ENCODE results near the gene CADPS2. TPM values are rescaled to one million over a fixed set of nuclear protein-coding genes. Genes with fewer than 3 reads are reported as not detected.

CADPS2 gene
- total and polyA plus RNA-seq, 2 donors (not counting 1 experiment from before 2014, with no cell fraction given) = 11.5 to 32.2 TPM

GRCh38 chr7:122864838-122865237 lies 21.4 kb downstream of the CADPS2 start:
- TF ChIP-seq CTCF (conservative IDR thresholded peaks at IDR 0.05 in 1 of 2, IDR thresholded peaks at IDR 0.05 in 1 of 2; ENCODE audit: low read depth in 1 of 2, low read length in 2 of 2) = no peak
- no peak for TF ChIP-seq EZH2 (IDR thresholded peaks at IDR 0.05; ENCODE audit: low read length, missing control alignments)
- Histone ChIP-seq H3K27me3 (ENCODE audit: control insufficient read depth, insufficient read depth, low read length) (no peaks in the 10 kb centered on the region), H3K36me3 (ENCODE audit: control insufficient read depth, insufficient read depth, low read length) (no peaks in the 10 kb centered on the region), H3K4me2 (ENCODE audit: extremely low read depth, insufficient read depth, low read length) (no peak overlapping the region), H4K20me1 (ENCODE audit: control insufficient read depth, extremely low read depth, insufficient read depth, low read length) (no peaks in the 10 kb centered on the region), H3K79me2 (ENCODE audit: control insufficient read depth, insufficient read depth, low read length) (no peaks in the 10 kb centered on the region), H3K4me1 (ENCODE audit: control insufficient read depth, extremely low read depth, insufficient read depth, low read length) (no peaks in the 10 kb centered on the region), H3K9me3 (ENCODE audit: control insufficient read depth, insufficient read depth, low read depth, low read length) (no peaks in the 10 kb centered on the region), H3K27ac (ENCODE audit: insufficient read depth, low read length) (no peak overlapping the region), H3K4me3 (replicated peaks in 1 of 4; ENCODE audit: control extremely low read depth in 1 of 4, insufficient read depth in 1 of 4, low read depth in 3 of 4, low read length in 4 of 4) (no peak overlapping the region), H2AFZ (ENCODE audit: low read length) (no peak overlapping the region), H3K9ac (ENCODE audit: insufficient read depth, low read length) (no peak overlapping the region)
- DNase-seq (ENCODE audit: low read depth in 2 of 2) = no peak

- Histone ChIP-seq H3K4me3 (replicated peaks in 1 of 4; ENCODE audit: control extremely low read depth in 1 of 4, insufficient read depth in 1 of 4, low read depth in 3 of 4, low read length in 4 of 4) (no peak overlapping the region), H4K20me1 (ENCODE audit: control insufficient read depth, extremely low read depth, insufficient read depth, low read length) (no peaks in the 10 kb centered on the region), H3K79me2 (ENCODE audit: control insufficient read depth, insufficient read depth, low read length) (no peaks in the 10 kb centered on the region), H3K9ac (ENCODE audit: insufficient read depth, low read length) (no peak overlapping the region), H3K4me1 (ENCODE audit: control insufficient read depth, extremely low read depth, insufficient read depth, low read length) (no peaks in the 10 kb centered on the region), H3K4me2 (ENCODE audit: extremely low read depth, insufficient read depth, low read length) (no peak overlapping the region), H3K36me3 (ENCODE audit: control insufficient read depth, insufficient read depth, low read length) (no peaks in the 10 kb centered on the region), H3K27me3 (ENCODE audit: control insufficient read depth, insufficient read depth, low read length) (no peaks in the 10 kb centered on the region), H2AFZ (ENCODE audit: low read length) (no peak overlapping the region), H3K9me3 (ENCODE audit: control insufficient read depth, insufficient read depth, low read depth, low read length) (no peaks in the 10 kb centered on the region), H3K27ac (ENCODE audit: insufficient read depth, low read length) (no peak overlapping the region)
- no peak for DNase-seq (ENCODE audit: low read depth in 2 of 2)
- TF ChIP-seq EZH2 (IDR thresholded peaks at IDR 0.05; ENCODE audit: low read length, missing control alignments) (no peak), CTCF (conservative IDR thresholded peaks at IDR 0.05 in 1 of 2, IDR thresholded peaks at IDR 0.05 in 1 of 2; ENCODE audit: low read depth in 1 of 2, low read length in 2 of 2) (no peak)
Measured at GRCh38 chr7:122864016-122864415, 22.2 kb downstream of the CADPS2 start.

GRCh38 chr7:122858320-122858719 lies 27.9 kb downstream of the CADPS2 start:
- no peak overlapping the region for H3K4me3 ChIP-seq (replicated peaks in 1 of 4; ENCODE audit: control extremely low read depth in 1 of 4, insufficient read depth in 1 of 4, low read depth in 3 of 4, low read length in 4 of 4)
- H3K79me2 ChIP-seq (ENCODE audit: control insufficient read depth, insufficient read depth, low read length) = no peaks in the 10 kb centered on the region
- H4K20me1 ChIP-seq (ENCODE audit: control insufficient read depth, extremely low read depth, insufficient read depth, low read length) = no peaks in the 10 kb centered on the region
- no peak overlapping the region for H3K4me2 ChIP-seq (ENCODE audit: extremely low read depth, insufficient read depth, low read length)
- no peaks in the 10 kb centered on the region for H3K36me3 ChIP-seq (ENCODE audit: control insufficient read depth, insufficient read depth, low read length)
- no peak overlapping the region for H2AFZ ChIP-seq (ENCODE audit: low read length)
- H3K27ac ChIP-seq (ENCODE audit: insufficient read depth, low read length) = no peak overlapping the region
- H3K9ac ChIP-seq (ENCODE audit: insufficient read depth, low read length) = no peak overlapping the region
- no peaks in the 10 kb centered on the region for H3K27me3 ChIP-seq (ENCODE audit: control insufficient read depth, insufficient read depth, low read length)
- no peaks in the 10 kb centered on the region for H3K9me3 ChIP-seq (ENCODE audit: control insufficient read depth, insufficient read depth, low read depth, low read length)
- no peaks in the 10 kb centered on the region for H3K4me1 ChIP-seq (ENCODE audit: control insufficient read depth, extremely low read depth, insufficient read depth, low read length)
- DNase-seq (ENCODE audit: low read depth in 2 of 2) = no peak
- TF ChIP-seq EZH2 (IDR thresholded peaks at IDR 0.05; ENCODE audit: low read length, missing control alignments) = no peak
- TF ChIP-seq CTCF (conservative IDR thresholded peaks at IDR 0.05 in 1 of 2, IDR thresholded peaks at IDR 0.05 in 1 of 2; ENCODE audit: low read depth in 1 of 2, low read length in 2 of 2) = no peak
